ENCODE data around the gene CCDC120.

Gene CCDC120

DNA sequence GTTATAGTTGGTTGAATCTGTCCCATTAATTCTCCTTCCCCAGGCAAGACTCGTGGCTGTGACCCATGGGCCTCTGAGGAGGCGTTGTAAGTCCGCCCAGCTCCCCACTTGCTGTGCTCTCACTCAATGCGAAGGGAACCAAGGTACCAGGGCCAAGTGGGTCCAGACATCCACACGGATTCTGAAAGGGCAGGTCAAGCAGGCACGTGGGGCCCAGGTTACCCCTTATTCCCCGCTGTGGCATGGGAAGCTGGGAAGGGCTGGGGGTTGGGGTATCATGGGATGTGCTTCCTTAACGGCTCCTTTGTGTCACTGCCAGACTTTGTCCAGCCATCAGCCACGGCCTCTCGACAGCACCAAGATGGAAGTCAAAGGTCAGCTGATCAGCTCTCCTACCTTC, 3.1 kb downstream of the CCDC120 start:
- DNase-seq: no peak

DNA sequence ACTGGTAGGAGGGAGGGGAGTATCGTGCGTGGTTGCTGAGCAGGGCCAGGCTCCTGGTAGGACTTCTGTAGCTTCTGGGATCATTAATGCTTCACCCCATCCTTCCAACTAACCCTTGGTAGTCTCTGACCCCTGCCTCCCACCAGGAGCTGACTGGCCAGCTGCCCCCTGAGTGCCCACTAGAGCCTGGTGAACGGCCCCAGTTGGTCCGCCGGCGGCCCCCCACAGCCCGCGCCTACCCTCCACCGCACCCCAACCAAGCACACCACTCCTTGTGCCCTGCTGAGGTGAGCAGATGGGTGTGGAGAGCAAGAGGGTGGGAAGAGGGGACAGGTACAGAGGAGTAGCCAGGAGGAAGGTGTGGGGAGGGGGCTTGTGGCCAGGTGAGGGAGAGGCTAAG, 4.9 kb downstream of the CCDC120 start:
- no peak for DNase-seq

DNA sequence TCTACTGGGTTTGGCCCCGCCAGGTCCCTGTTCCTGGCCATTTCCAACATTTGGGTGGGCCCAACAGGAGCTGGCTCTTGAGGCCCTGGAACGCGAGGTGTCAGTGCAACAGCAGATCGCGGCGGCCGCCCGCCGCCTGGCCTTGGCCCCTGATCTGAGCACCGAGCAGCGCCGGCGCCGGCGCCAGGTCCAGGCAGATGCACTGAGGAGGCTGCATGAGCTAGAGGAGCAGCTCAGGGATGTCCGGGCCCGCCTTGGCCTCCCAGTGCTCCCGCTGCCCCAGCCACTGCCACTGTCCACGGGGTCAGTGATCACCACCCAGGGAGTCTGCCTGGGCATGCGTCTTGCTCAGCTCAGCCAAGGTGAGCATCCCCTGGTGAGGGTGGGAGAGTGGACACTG, 5.5 kb downstream of the CCDC120 start:
- DNase-seq: no peak

DNA sequence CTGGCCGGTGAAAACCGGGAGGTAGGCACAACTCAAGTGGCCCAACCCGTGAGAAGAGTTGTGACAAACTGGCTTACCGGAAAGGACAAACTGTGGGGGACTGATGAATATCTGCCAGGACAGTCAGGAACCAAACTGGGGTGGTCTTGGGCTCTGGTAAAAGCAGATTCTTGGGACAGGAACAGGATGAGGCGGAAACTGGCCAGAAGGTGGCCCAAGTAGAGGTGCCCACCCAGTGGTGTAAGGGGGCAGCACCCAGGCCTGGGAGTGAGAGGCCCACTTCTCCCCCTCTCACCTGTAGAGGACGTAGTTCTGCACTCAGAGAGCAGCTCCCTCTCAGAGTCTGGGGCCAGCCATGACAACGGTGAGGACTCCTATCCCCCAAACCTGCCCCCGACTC, 5.9 kb downstream of the CCDC120 start:
- DNase-seq: no peak

- no peak for DNase-seq
Observed at GRCh38 chrX:49066278-49066677, 7.5 kb downstream of the CCDC120 start.

DNA sequence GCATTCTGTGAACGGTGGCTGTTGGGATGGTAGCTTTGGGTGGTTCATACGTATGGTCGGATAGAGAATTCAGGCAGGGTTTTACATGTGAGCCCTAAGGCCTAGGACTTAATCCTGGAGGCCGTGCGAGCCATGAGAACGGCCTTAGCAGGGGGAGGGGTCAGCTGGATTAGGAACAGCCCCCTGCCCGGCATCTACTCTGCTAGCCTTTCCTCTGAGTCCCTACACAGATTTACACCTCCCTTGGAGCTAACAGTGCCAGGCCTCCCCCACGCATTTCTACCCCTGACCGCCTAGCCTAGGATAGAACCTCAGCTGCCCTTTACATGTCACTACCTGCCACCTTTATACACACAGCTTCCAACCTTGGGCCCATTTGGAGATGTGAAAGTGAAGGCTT, 7.9 kb downstream of the CCDC120 start:
- DNase-seq: no peak

GRCh38 chrX:49067285-49068120, 8.7 kb downstream of the CCDC120 start:
- DNase-seq: no peak

- DNase-seq: no peak
Observed at GRCh38 chrX:49069038-49069437, 10.2 kb downstream of the CCDC120 start.

- no peak for DNase-seq
Observed at GRCh38 chrX:49070988-49071387, 12.2 kb downstream of the CCDC120 start.

- peak; percentile 94 for DNase-seq
Observed at GRCh38 chrX:49071877-49072711, 13.3 kb downstream of the CCDC120 start.

- DNase-seq: no peak
Observed at GRCh38 chrX:49072712-49073095, 13.9 kb downstream of the CCDC120 start.

DNA sequence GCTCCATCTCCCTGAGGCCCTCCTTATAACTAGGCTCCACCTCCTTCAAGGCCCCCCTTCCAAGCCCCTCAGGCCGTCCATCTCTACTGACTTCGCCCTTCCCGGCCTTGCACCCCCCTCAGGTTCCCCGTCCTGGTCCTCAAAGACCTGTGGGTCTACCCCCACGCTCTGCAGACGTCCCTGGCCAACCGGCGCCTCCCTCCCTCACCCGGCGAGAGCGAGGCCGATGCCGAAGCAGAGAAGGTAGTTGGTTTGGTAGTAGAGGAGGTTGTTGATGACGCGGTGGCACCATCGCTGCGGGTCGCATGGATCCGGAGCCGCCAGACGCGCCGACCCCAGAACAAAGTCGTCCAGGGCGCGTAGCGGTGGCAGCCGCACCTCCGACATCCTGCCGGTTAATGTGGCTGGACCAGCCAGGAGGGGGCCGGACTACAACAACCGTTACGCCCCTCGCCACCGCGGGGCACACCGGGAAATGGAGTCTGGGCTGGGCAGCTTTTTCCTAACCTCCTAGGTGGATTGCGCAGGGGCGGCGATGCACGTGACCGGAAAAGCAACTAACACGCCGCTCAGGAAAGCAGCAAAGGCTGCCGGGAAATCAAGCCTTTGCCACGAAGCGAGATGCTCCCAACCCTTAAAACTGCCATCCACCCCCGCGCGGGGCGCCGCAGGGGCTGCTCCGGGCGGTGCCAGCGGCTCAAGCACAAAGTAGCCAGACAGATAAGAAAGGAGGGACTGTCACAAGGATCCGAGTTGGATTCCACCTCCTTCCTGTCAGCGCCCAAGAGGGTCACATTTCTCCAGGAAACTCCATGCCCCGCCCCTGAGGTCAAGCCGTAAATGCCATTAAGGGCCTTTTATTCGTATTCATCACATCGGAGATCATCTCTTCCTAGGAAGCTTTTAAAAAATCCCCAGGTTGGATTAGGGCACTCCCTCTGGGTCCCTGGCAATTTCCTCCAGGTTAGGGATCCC, 15.1 kb downstream of the CCDC120 start, which contains the start of gene PRAF2:
TSS of gene PRAF2 (minus strand) at position 402 of the 975 bp plus-strand sequence. CDS start at position 387, 15 bp downstream.
- DNase-seq: peak; percentile 96

- DNase-seq: no peak
Observed at GRCh38 chrX:49075347-49075746, 16.5 kb downstream of the CCDC120 start.

DNA sequence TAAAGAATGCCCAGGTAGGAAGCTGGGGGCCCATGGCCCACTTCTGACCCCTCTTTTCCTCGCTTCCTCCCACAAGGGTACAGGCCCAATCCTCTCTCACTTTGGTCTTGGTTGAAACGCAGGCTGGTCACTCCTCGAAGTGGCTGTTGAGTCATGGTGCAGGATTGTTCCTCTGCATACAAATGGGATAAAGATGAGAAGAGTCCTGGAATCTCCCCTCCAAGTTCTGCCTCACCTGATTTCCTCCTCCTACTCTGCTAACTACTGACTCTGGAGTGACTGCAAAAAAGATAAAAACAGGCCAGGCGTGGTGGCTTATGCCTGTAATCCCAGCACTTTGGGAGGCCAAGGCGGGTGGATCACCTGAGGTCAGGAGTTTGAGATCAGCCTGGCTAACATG, 19.1 kb downstream of the CCDC120 start:
- DNase-seq: no peak

DNA sequence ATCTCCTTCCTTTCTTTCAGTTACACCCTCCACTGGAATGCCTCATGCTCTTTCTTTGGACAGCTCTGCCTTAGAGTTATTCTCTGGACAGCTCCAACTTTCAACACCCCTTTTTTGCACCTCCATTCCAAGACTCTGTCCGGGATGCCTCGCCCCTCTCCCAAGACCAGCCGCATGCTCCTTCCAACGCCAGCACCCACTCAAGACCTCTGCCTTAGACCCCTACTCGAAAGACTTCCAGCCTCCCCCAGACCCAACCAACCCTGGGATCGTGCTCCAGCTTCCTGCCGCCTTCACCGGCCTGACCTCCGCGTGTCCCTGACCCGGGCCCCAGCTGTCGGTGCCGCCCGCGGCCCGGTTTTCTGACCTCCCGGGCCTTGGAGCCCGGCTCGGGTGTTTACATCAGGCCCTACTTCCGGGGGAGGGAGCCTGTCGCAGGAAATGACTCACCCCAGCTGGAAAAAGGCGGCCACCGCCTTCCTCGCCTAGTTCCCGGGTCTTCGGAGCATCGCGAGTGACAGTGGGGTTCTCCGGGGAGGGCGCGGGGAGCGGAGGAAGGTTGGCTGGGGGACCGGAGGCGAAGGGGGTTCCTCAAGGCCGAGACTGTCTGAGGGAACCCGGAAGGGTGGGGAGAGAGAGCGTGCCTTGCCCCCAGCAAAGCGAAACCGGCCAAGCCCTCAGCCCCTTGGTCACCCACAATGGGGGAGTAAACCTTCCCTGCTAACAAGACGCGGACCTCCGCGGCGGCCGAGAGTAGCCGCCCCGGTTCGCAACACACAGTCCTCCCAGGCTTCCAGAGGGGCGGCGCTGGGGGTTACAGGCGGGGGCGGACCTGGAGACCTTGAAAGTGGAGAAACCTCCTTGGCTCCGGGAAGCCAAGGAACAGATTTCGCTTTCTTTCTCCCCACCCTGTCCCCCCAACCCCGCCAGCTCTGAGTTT, 21.0 kb downstream of the CCDC120 start, which contains the start of gene WDR45:
TSS of gene WDR45 (minus strand) at position 399 of the 940 bp plus-strand sequence. CDS start 1,792 bp downstream, outside the sequence.
- peak; percentile 71 for DNase-seq

DNA sequence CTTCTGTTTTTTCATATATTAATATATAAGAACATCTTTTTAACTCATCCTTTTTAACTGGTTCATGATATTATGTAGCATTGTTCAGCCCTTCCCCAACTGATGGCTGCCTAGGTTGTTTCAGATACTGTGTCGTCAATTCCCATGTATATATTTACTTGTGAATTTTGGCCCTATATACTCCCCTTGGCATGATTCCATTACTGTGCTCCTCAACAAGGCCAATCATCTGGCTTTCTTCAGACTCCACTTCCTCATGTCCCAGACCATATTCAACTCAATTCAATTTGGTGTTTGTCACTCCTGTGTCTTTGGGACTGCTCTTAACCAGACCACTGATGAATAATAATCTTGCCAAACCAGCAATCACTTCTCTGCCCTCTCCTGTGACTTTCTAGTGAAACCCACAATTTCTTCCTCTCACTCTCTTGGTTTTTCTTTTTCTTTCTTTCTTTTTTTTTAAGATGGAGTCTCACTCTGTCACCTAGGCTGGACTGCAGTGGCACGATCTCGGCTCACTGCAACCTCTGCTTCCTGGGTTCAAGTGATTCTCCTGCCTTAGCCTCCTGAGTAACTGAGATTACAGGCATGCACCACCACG, 23.6 kb downstream of the CCDC120 start:
- DNase-seq: no peak

DNA sequence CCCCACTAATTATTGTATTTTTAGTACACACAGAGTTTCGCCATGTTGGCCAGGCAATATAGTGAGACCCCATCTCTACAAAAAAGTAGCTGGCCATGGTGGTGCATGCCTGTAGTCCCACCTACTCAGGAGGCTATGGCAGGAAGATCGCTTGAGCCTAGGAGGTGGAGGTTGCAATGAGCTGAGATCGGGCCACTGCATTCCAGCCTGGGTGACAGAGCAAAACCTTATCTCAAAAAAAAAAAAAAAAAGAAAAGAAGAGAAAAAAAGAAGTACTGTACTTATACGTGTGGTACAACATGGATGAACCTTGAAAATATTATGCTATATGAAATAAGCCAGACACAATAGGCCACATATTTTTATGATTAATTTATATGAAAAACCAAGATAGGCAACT, 30.8 kb downstream of the CCDC120 start:
- no peak for DNase-seq

GRCh38 chrX:49096419-49096818, 37.6 kb downstream of the CCDC120 start:
- no peak for DNase-seq

DNA sequence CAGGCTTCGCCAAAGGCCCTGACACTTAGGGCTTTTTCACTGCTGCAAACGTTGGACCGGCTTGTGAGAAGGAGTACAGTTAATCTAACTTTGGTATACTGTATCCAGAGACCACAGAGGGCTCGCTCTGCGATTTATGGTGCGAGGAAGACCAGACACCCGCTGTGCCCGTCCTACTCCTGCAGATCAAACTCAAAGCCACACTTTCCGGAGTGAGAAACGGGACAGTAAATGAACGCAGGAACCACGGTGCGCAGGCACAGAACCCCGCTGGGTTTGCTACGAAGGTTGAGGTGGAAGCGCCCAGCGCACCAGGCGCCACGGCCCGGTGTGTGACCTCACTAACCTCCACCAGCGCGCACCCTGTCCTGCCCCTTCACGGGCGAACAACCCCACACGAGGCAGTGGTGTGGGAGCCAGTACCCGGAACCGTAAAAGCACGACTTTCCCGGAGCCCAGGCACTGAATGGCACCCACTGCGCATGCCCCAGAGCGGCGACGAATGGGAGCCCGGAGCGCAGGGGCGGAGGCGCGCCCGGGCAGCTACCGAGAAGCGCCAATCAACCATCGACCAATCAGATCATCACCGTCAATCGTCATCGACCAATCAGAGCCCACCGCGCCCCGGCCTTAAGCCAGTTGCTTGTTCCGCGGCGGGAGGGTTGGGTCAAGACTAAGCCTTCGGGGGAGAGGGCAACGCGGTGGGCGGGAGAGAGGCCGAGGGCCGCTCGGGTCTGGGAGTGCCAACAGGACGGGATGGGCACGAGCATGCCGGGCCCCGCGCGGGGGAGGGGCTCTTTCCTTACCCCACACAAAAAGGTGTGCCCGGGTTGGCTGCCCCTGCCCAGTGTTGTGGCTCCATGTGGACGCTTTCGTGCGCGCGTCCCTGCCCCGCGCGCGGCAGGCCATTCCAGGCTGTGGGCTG, 42.2 kb downstream of the CCDC120 start:
- DNase-seq: peak; percentile 99

- DNase-seq: no peak
Observed at GRCh38 chrX:49101629-49101984, 42.8 kb downstream of the CCDC120 start.
